GM12878 (cell line): ENCODE data around the gene NARF. TPM values are rescaled to one million over a fixed set of nuclear protein-coding genes. Genes with fewer than 3 reads are reported as not detected.
A peak's percentile ranks its signal among the peaks of the same experiment; 100 is the strongest.

Experiments used
- CHD2 ChIP-seq: IDR thresholded peaks from 2 replicates; pipeline ENCODE4 v1.6.1; 2011; ENCODE audit warnings: low read depth, low read length, improper control_type of control experiment, borderline replicate concordance
- GABPA ChIP-seq: IDR thresholded peaks from 2 replicates; pipeline ENCODE4 v1.6.1; 2014; ENCODE audit warnings: antibody characterized with exemption, low read depth, mild to moderate bottlenecking, inconsistent platforms
- HDAC2 ChIP-seq: fragments of 200-600 bp; sonication (generic); IDR thresholded peaks from 2 replicates; pipeline ENCODE4 v1.6.1; 2017
- IKZF1 ChIP-seq: fragments of 450-650 bp; conservative IDR thresholded peaks from 2 replicates; pipeline ENCODE4 v1.6.1; 2017; ENCODE audit warnings: antibody characterized with exemption, mild to moderate bottlenecking
- JUNB ChIP-seq: IDR thresholded peaks from 2 replicates; pipeline ENCODE4 v1.6.1; 2016; ENCODE audit warnings: antibody characterized with exemption, mild to moderate bottlenecking
- LARP7 ChIP-seq: fragments of 450-650 bp; IDR thresholded peaks from 2 replicates; pipeline ENCODE4 v1.6.1; 2017; ENCODE audit warnings: mild to moderate bottlenecking
- POLR2A ChIP-seq: IDR thresholded peaks from 2 replicates; pipeline ENCODE4 v1.6.1; 2011; ENCODE audit warnings: low read depth, mild to moderate bottlenecking, low read length
- POLR2AphosphoS2 ChIP-seq: IDR thresholded peaks from 2 replicates; pipeline ENCODE4 v1.6.1; 2011; ENCODE audit warnings: low read depth, mild to moderate bottlenecking, low read length, improper control_type of control experiment, moderate library complexity
- RAD21 ChIP-seq: IDR thresholded peaks from 2 replicates; pipeline ENCODE4 v1.6.1; 2011; ENCODE audit warnings: mild to moderate bottlenecking, low read depth, low read length, moderate library complexity; ENCODE audit not compliant: insufficient read depth
- RAD51 ChIP-seq: fragments of 450-650 bp; IDR thresholded peaks from 2 replicates; pipeline ENCODE4 v1.6.1; 2016; ENCODE audit warnings: moderate library complexity, mild to moderate bottlenecking, inconsistent platforms
- ZNF274 ChIP-seq: IDR thresholded peaks from one replicate; pipeline ENCODE4 v1.8.0; 2011; ENCODE audit not compliant: insufficient read length, insufficient read depth
- polyA plus RNA-seq, 11 experiments: library from polyadenylated mRNA; depleted of rRNA in 4 of 11; unstranded in 6 of 11; stranded (reverse) in 5 of 11; fragments of >200 nt; fragmentation: Nextera tagmentation in 4 of 11; fragmentation: Illumina TruSeq in 1 of 11; extraction: Ambion mirVana in 4 of 11; extraction: Trizol in 1 of 11; gene quantifications; 1 replicate in 1 of 11; 2 replicates in 10 of 11; pipeline versions ENCODE4 v1.2.1 to v1.2.3, GENCODE V29; 2011 to 2016; ENCODE audit warnings: inconsistent platforms in 2 of 11, missing spikeins in 2 of 11, low read depth in 1 of 11
- total RNA-seq, 4 experiments: library from RNA; depleted of rRNA in 3 of 4; stranded (reverse); fragments of >200 nt in 3 of 4; fragmentation: Illumina TruSeq in 1 of 4; extraction: Trizol in 1 of 4; gene quantifications; 2 replicates each; pipeline versions ENCODE4 v1.2.1 to v1.2.3, GENCODE V29; 2013 to 2021
- TF ChIP-seq, protein P1 (sequence below): IDR thresholded peaks from 2 replicates; pipeline ENCODE4 v1.6.1; 2012; ENCODE audit warnings: low read length, inconsistent platforms
- TF ChIP-seq, protein P2 (sequence below): fragments of 450-650 bp; IDR thresholded peaks from 2 replicates; pipeline ENCODE4 v1.6.1; 2017; ENCODE audit warnings: antibody characterized with exemption, mild to moderate bottlenecking, moderate library complexity
- TF ChIP-seq, protein P3 (sequence below): IDR thresholded peaks from 2 replicates; pipeline ENCODE4 v1.6.1; 2012; ENCODE audit warnings: improper control_type of control experiment, low read depth, low read length; ENCODE audit not compliant: insufficient replicate concordance
- TF ChIP-seq, protein P4 (sequence below): IDR thresholded peaks from 2 replicates; pipeline ENCODE4 v1.6.1; 2012; ENCODE audit warnings: low read depth, low read length, improper control_type of control experiment
- TF ChIP-seq, protein P5 (sequence below): fragments of 450-650 bp; IDR thresholded peaks from 2 replicates; pipeline ENCODE4 v1.6.1; 2014; ENCODE audit warnings: mild to moderate bottlenecking

The NARF gene
- total and polyA plus RNA-seq, 10 of the 15 experiments (the other 5 are each of a cell fraction or from before 2014, with no cell fraction given): 16.7 to 126 (median 47.5) TPM

DNA sequence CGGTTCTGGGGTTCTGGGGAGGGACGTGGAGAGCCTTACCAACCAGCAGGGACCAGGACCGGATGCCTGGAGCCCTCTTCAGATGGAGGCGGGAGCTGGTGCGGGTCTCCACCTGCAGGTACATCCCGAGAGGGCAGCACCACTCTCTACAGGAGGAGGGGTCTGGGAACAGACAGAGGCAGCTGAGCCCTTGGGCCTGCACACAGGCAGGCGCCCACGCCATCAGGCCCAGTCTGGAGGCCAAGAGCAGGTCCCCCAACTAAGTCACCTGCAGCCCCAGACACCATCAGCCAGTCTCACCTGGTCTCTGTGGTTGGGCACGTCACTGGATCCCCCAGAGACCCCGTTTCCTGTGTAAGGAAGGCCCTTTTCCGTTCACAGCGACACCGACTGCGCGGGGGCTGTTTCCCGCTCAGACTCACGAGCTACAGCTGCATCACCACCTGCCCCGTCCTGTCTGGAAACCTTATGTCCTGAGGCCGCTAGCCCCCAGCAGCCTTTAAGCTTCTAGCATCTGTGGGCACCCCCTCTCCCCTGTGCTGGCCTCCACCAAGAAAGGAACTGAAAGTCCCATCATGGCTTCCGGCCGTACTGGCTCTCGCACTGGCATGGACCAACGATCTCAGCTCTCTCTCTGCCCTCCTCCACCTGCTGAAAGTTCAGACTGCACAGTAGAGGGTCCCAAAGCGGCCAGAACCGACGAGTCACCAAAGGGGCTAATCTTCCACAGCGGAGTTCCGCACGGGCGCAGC is 9.2 kb upstream of the NARF start (continued):
- peak; percentile 92 for TF ChIP-seq POLR2A
- TF ChIP-seq LARP7: peak; percentile 85; the same call in 1 of the 2 replicates
- TF ChIP-seq, protein P1, sequence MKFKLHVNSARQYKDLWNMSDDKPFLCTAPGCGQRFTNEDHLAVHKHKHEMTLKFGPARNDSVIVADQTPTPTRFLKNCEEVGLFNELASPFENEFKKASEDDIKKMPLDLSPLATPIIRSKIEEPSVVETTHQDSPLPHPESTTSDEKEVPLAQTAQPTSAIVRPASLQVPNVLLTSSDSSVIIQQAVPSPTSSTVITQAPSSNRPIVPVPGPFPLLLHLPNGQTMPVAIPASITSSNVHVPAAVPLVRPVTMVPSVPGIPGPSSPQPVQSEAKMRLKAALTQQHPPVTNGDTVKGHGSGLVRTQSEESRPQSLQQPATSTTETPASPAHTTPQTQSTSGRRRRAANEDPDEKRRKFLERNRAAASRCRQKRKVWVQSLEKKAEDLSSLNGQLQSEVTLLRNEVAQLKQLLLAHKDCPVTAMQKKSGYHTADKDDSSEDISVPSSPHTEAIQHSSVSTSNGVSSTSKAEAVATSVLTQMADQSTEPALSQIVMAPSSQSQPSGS: no peak; the same call in 1 of the 2 replicates
- TF ChIP-seq, protein P2, sequence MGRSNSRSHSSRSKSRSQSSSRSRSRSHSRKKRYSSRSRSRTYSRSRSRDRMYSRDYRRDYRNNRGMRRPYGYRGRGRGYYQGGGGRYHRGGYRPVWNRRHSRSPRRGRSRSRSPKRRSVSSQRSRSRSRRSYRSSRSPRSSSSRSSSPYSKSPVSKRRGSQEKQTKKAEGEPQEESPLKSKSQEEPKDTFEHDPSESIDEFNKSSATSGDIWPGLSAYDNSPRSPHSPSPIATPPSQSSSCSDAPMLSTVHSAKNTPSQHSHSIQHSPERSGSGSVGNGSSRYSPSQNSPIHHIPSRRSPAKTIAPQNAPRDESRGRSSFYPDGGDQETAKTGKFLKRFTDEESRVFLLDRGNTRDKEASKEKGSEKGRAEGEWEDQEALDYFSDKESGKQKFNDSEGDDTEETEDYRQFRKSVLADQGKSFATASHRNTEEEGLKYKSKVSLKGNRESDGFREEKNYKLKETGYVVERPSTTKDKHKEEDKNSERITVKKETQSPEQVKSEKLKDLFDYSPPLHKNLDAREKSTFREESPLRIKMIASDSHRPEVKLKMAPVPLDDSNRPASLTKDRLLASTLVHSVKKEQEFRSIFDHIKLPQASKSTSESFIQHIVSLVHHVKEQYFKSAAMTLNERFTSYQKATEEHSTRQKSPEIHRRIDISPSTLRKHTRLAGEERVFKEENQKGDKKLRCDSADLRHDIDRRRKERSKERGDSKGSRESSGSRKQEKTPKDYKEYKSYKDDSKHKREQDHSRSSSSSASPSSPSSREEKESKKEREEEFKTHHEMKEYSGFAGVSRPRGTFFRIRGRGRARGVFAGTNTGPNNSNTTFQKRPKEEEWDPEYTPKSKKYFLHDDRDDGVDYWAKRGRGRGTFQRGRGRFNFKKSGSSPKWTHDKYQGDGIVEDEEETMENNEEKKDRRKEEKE: no peak
- TF ChIP-seq JUNB: peak; percentile 26; the same call in 1 of the 2 replicates
- TF ChIP-seq, protein P3, sequence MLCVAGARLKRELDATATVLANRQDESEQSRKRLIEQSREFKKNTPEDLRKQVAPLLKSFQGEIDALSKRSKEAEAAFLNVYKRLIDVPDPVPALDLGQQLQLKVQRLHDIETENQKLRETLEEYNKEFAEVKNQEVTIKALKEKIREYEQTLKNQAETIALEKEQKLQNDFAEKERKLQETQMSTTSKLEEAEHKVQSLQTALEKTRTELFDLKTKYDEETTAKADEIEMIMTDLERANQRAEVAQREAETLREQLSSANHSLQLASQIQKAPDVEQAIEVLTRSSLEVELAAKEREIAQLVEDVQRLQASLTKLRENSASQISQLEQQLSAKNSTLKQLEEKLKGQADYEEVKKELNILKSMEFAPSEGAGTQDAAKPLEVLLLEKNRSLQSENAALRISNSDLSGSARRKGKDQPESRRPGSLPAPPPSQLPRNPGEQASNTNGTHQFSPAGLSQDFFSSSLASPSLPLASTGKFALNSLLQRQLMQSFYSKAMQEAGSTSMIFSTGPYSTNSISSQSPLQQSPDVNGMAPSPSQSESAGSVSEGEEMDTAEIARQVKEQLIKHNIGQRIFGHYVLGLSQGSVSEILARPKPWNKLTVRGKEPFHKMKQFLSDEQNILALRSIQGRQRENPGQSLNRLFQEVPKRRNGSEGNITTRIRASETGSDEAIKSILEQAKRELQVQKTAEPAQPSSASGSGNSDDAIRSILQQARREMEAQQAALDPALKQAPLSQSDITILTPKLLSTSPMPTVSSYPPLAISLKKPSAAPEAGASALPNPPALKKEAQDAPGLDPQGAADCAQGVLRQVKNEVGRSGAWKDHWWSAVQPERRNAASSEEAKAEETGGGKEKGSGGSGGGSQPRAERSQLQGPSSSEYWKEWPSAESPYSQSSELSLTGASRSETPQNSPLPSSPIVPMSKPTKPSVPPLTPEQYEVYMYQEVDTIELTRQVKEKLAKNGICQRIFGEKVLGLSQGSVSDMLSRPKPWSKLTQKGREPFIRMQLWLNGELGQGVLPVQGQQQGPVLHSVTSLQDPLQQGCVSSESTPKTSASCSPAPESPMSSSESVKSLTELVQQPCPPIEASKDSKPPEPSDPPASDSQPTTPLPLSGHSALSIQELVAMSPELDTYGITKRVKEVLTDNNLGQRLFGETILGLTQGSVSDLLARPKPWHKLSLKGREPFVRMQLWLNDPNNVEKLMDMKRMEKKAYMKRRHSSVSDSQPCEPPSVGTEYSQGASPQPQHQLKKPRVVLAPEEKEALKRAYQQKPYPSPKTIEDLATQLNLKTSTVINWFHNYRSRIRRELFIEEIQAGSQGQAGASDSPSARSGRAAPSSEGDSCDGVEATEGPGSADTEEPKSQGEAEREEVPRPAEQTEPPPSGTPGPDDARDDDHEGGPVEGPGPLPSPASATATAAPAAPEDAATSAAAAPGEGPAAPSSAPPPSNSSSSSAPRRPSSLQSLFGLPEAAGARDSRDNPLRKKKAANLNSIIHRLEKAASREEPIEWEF: no peak
- peak; percentile 59; the same call in 1 of the 2 replicates for TF ChIP-seq CHD2
- TF ChIP-seq, protein P4, sequence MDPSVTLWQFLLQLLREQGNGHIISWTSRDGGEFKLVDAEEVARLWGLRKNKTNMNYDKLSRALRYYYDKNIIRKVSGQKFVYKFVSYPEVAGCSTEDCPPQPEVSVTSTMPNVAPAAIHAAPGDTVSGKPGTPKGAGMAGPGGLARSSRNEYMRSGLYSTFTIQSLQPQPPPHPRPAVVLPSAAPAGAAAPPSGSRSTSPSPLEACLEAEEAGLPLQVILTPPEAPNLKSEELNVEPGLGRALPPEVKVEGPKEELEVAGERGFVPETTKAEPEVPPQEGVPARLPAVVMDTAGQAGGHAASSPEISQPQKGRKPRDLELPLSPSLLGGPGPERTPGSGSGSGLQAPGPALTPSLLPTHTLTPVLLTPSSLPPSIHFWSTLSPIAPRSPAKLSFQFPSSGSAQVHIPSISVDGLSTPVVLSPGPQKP: peak; percentile 54
- no peak for TF ChIP-seq RAD51
- no peak for TF ChIP-seq ZNF274
- no peak; the same call in 1 of the 2 replicates for TF ChIP-seq POLR2AphosphoS2
- 0 out of 2 replicates have a peak, but pooled peaks have one; percentile 6 for TF ChIP-seq RAD21
- TF ChIP-seq GABPA: 0 out of 2 replicates have a peak, but pooled peaks have one; percentile 57
- no peak for TF ChIP-seq HDAC2
- TF ChIP-seq, protein P5, sequence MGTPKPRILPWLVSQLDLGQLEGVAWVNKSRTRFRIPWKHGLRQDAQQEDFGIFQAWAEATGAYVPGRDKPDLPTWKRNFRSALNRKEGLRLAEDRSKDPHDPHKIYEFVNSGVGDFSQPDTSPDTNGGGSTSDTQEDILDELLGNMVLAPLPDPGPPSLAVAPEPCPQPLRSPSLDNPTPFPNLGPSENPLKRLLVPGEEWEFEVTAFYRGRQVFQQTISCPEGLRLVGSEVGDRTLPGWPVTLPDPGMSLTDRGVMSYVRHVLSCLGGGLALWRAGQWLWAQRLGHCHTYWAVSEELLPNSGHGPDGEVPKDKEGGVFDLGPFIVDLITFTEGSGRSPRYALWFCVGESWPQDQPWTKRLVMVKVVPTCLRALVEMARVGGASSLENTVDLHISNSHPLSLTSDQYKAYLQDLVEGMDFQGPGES: no peak
- TF ChIP-seq IKZF1: peak; percentile 88
